ENCODE results near the gene SH3GL1.

GRCh38 chr19:4403005-4403761 is 2.8 kb upstream of the SH3GL1 start:
- TF ChIP-seq, protein P1, sequence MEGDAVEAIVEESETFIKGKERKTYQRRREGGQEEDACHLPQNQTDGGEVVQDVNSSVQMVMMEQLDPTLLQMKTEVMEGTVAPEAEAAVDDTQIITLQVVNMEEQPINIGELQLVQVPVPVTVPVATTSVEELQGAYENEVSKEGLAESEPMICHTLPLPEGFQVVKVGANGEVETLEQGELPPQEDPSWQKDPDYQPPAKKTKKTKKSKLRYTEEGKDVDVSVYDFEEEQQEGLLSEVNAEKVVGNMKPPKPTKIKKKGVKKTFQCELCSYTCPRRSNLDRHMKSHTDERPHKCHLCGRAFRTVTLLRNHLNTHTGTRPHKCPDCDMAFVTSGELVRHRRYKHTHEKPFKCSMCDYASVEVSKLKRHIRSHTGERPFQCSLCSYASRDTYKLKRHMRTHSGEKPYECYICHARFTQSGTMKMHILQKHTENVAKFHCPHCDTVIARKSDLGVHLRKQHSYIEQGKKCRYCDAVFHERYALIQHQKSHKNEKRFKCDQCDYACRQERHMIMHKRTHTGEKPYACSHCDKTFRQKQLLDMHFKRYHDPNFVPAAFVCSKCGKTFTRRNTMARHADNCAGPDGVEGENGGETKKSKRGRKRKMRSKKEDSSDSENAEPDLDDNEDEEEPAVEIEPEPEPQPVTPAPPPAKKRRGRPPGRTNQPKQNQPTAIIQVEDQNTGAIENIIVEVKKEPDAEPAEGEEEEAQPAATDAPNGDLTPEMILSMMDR (IDR thresholded peaks at IDR 0.05): no peak
- no peak for TF ChIP-seq POLR2AphosphoS5 (IDR thresholded peaks at IDR 0.05; ENCODE audit: insufficient read depth in 1 of 2, low read depth in 1 of 2)
